Activated CD8-positive, alpha-beta T cell treated with anti-CD3 and anti-CD28 coated beads for 36 hours (primary cell): ENCODE results near the gene EPB41L5. TPM values are rescaled to one million over a fixed set of nuclear protein-coding genes. Genes with fewer than 3 reads are reported as not detected.
"Not testable (repeated sequence)": the region's sequence is repeated elsewhere in the genome, so short reads cannot be mapped to it uniquely, and the experiment has no call there.

Source experiments
- ATAC-seq: fragments of 200-7000 bp; cut with Tn5 transposase; one replicate; pipeline ENCODE4 v1.10.0; 2021; ENCODE audit warnings: mild to moderate bottlenecking, moderate library complexity
- CTCF ChIA-PET: fragments of 350-600 bp; sonication (Branson Sonifier 250); formaldehyde crosslinking; loops from one replicate; lab custom pipeline; 2021; ENCODE audit warnings: antibody characterized with exemption; lab: Charles Lee
- POLR2A ChIA-PET: fragments of 350-600 bp; sonication (Branson Sonifier 250); formaldehyde crosslinking; loops from one replicate; lab custom pipeline; 2021; ENCODE audit warnings: antibody characterized with exemption; lab: Charles Lee
- DNase-seq: peaks from one replicate; pipeline ENCODE4 v3.0.0-alpha.2; 2020
- H3K27ac Mint-ChIP-seq: one replicate; pipeline ENCODE4 v1.8.0; 2021; ENCODE audit warnings: mild to moderate bottlenecking, mixed read lengths
- H3K27me3 Mint-ChIP-seq: one replicate; pipeline ENCODE4 v1.8.0; 2021; ENCODE audit warnings: mixed read lengths
- H3K36me3 Mint-ChIP-seq: one replicate; pipeline ENCODE4 v1.8.0; 2021; ENCODE audit warnings: low read depth, mixed read lengths
- H3K4me1 Mint-ChIP-seq: one replicate; pipeline ENCODE4 v1.8.0; 2021; ENCODE audit warnings: low read depth, mixed read lengths
- H3K4me3 Mint-ChIP-seq: one replicate; pipeline ENCODE4 v1.8.0; 2021; ENCODE audit warnings: mild to moderate bottlenecking, moderate library complexity, mixed read lengths
- H3K9me3 Mint-ChIP-seq: one replicate; pipeline ENCODE4 v1.8.0; 2021; ENCODE audit warnings: mixed read lengths
- intact Hi-C: fragments of 100-400 bp; cut with micrococcal nuclease; formaldehyde crosslinking; loops from one replicate; pipeline ENCODE4 v1.10.0; 2022
- total RNA-seq, 2 experiments: library from RNA; stranded (reverse); gene quantifications; one replicate each; pipeline ENCODE4 v1.2.3, GENCODE V29; 2021
- TF ChIP-seq, protein P1 (sequence below): fragments of 200-600 bp; IDR thresholded peaks from one replicate; pipeline ENCODE4 v1.8.0; 2022; ENCODE audit warnings: antibody characterized with exemption, mild to moderate bottlenecking

Gene EPB41L5
- total RNA-seq, 2 experiments from 2014 or later, result 3.9 TPM

- H3K9me3 Mint-ChIP-seq, result peaks cover 10% of the 10 kb centered on the region
- no peak overlapping the region for H3K4me3 Mint-ChIP-seq
- DNase-seq, result no peak
- TF ChIP-seq, protein P1, sequence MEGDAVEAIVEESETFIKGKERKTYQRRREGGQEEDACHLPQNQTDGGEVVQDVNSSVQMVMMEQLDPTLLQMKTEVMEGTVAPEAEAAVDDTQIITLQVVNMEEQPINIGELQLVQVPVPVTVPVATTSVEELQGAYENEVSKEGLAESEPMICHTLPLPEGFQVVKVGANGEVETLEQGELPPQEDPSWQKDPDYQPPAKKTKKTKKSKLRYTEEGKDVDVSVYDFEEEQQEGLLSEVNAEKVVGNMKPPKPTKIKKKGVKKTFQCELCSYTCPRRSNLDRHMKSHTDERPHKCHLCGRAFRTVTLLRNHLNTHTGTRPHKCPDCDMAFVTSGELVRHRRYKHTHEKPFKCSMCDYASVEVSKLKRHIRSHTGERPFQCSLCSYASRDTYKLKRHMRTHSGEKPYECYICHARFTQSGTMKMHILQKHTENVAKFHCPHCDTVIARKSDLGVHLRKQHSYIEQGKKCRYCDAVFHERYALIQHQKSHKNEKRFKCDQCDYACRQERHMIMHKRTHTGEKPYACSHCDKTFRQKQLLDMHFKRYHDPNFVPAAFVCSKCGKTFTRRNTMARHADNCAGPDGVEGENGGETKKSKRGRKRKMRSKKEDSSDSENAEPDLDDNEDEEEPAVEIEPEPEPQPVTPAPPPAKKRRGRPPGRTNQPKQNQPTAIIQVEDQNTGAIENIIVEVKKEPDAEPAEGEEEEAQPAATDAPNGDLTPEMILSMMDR, result no peak
- intact Hi-C loops, result no loop called here
- H3K27ac Mint-ChIP-seq, result no peak overlapping the region
- peaks cover 22% of the 10 kb centered on the region for H3K36me3 Mint-ChIP-seq
- POLR2A ChIA-PET, result no interaction called here
- ATAC-seq, result no peak
- H3K4me1 Mint-ChIP-seq, result no peaks in the 10 kb centered on the region
- CTCF ChIA-PET, result no interaction called here
- no peaks in the 10 kb centered on the region for H3K27me3 Mint-ChIP-seq
Observed at GRCh38 chr2:120148229-120148628, 135.4 kb downstream of the EPB41L5 start.

GRCh38 chr2:120148669-120149068 lies 135.8 kb downstream of the EPB41L5 start:
- no peak for DNase-seq
- CTCF ChIA-PET, result no interaction called here
- Mint-ChIP-seq H3K36me3 (peaks cover 25% of the 10 kb centered on the region), H3K4me3 (no peak overlapping the region), H3K27ac (no peak overlapping the region), H3K9me3 (peaks cover 10% of the 10 kb centered on the region), H3K27me3 (no peaks in the 10 kb centered on the region), H3K4me1 (no peaks in the 10 kb centered on the region)
- ATAC-seq, result no peak
- intact Hi-C loops, result no loop called here
- POLR2A ChIA-PET, result no interaction called here
- TF ChIP-seq, protein P1, result no peak

DNA sequence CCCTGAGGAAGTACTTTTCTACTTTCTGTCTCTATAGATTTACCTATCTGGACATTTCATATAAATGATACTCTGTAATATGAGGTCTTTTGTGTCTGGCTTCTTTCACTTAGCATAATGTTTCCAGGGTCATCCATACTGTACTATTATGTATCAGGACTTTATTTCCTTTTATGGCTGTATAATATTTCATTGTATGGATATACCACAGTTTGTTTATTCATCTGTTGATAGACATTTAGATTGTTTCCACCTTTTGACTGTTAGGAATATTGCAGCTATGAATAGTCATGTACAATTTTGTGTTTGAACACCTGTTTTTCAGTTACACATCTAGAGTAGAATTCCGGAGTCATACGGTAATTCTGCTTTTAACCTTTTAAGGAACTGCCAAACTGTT lies 136.5 kb downstream of the EPB41L5 start:
- CTCF ChIA-PET, result no interaction called here
- Mint-ChIP-seq H3K4me1 (no peaks in the 10 kb centered on the region), H3K27me3 (no peaks in the 10 kb centered on the region), H3K36me3 (peaks cover 26% of the 10 kb centered on the region), H3K9me3 (peaks cover 10% of the 10 kb centered on the region), H3K4me3 (no peak overlapping the region), H3K27ac (no peak overlapping the region)
- intact Hi-C loops, result no loop called here
- DNase-seq (no peak), ATAC-seq (no peak)
- POLR2A ChIA-PET, result no interaction called here
- TF ChIP-seq, protein P1, result no peak

DNA sequence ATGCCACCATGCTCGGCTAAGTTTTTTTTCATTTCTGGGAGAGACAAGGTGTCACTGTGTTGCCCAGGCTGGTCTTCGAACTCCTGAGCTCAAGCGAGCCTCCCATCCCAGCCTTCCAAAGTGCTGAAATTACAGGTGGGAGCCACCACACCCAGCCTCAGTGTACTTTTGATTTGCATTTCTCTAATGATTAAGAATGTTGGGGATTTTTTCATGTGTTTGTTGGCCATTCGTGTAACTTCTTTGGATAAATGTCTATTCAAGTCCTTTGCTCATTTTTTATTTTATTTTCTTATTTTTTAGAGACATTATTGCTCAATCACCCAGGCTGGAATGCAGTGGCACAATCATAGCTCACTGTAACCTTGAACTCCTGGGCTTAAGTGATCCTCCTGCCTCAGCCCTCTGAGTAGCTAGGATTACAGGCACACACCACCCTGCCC lies 137.2 kb downstream of the EPB41L5 start:
- DNase-seq, result no peak
- no peaks in the 10 kb centered on the region for H3K27me3 Mint-ChIP-seq
- intact Hi-C loops, result no loop called here
- CTCF ChIA-PET, result interaction anchor here (0.7 kb wide), 1 partner anchor 24 kb away, joined by 3 read pairs; no protein-coding TSS in a partner anchor
- POLR2A ChIA-PET, result no interaction called here
- TF ChIP-seq, protein P1, result no peak
- peaks cover 10% of the 10 kb centered on the region for H3K9me3 Mint-ChIP-seq
- peaks cover 27% of the 10 kb centered on the region for H3K36me3 Mint-ChIP-seq
- ATAC-seq, result no peak
- H3K4me3 Mint-ChIP-seq, result no peak overlapping the region
- H3K27ac Mint-ChIP-seq, result no peak overlapping the region
- H3K4me1 Mint-ChIP-seq, result no peaks in the 10 kb centered on the region

DNA sequence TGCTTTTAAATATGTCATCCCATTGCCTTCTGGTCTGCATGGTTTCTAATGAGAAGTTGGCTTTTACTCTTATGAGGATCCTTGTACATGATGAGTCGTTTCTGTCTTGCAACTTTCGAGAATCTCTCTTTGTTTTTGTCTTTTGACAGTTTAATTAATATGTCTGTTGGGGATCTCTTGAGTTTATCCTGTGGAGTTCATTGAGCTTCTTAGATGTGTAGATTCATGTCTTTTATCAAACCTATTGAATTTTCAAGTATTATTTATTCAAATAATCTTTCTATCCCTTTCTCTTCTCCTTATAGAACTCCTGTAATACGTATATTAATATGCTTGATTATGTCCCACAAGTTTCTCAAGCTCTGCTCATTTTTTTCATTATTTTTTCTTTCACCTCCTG lies 142.4 kb downstream of the EPB41L5 start:
- no peaks in the 10 kb centered on the region for H3K27me3 Mint-ChIP-seq
- peaks cover 23% of the 10 kb centered on the region for H3K36me3 Mint-ChIP-seq
- H3K27ac Mint-ChIP-seq, result no peak overlapping the region
- ChIA-PET CTCF (interaction anchor here (1.1 kb wide), 2 partner anchors 19 to 158 kb away, joined by 4 read pairs; no protein-coding TSS in a partner anchor), POLR2A (interaction anchor here (0.6 kb wide), 1 partner anchor 506 kb away, joined by 3 read pairs; no protein-coding TSS in a partner anchor)
- DNase-seq (no peak), ATAC-seq (no peak)
- intact Hi-C loops, result no loop called here
- H3K4me3 Mint-ChIP-seq, result no peak overlapping the region
- no peaks in the 10 kb centered on the region for H3K4me1 Mint-ChIP-seq
- TF ChIP-seq, protein P1, result no peak
- peaks cover 10% of the 10 kb centered on the region for H3K9me3 Mint-ChIP-seq

- peaks cover 12% of the 10 kb centered on the region for H3K36me3 Mint-ChIP-seq
- H3K4me3 Mint-ChIP-seq, DNase-seq, H3K27me3 Mint-ChIP-seq, H3K9me3 Mint-ChIP-seq, intact Hi-C loops, ATAC-seq, H3K27ac Mint-ChIP-seq, H3K4me1 Mint-ChIP-seq, POLR2A ChIA-PET: not testable (repeated sequence)
- CTCF ChIA-PET, result interaction anchor here (1.3 to 1.8 kb wide), 3 partner anchors 15 to 18 kb away, joined by 3 to 4 read pairs (median 3); no protein-coding TSS in a partner anchor
Observed at GRCh38 chr2:120158658-120159057, 145.8 kb downstream of the EPB41L5 start.
